NCI-H1048 (cell line): ENCODE results near the gene BACE2.
"Not testable (repeated sequence)": the region's sequence is repeated elsewhere in the genome, so short reads cannot be mapped to it uniquely, and the experiment has no call there.

ENCODE experiments used
- DNase-seq: peaks from one replicate; lab custom pipeline; 2025; lab: John Stamatoyannopoulos, UW

The BACE2 gene

GRCh38 chr21:41185802-41186201 is 17.8 kb downstream of the BACE2 start:
- no peak for DNase-seq

DNA sequence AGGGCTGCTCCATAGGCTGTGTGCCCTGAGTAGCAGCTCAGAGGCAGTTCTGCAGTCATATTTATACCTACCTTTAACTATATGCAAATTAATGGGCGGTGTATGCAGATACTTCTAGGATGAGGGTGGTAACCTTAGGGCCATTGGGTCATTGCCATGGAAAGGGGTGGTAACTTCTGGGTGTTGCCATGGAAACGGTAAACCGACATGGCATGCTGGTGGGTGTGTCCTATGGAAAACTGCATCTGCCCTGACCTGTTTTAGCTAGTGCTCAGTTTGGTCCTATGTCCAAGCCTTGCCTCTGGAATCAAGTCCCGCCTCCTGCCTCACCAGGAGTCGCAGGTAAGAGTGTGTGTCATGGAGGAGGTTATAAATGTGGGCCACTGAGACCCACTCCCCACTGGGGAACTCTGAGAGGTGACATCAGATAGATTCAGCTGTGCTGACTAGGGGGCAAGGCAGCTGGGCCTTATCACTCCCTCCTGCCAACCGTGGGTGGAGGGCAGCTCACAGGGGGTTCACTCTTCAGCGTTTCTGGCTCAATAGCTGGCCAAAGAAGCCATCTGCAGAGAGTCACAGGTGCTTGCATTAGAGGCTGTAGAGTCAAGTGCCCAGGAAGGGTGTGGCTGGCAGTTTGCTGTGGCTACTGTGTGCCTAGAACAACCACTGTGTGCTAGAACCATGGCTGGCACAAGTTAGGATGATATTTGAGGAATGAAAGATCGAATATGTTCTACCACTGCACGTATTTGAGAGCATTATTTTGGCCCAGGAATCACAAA is 19.0 kb downstream of the BACE2 start:
- DNase-seq, result peak; percentile 56

DNA sequence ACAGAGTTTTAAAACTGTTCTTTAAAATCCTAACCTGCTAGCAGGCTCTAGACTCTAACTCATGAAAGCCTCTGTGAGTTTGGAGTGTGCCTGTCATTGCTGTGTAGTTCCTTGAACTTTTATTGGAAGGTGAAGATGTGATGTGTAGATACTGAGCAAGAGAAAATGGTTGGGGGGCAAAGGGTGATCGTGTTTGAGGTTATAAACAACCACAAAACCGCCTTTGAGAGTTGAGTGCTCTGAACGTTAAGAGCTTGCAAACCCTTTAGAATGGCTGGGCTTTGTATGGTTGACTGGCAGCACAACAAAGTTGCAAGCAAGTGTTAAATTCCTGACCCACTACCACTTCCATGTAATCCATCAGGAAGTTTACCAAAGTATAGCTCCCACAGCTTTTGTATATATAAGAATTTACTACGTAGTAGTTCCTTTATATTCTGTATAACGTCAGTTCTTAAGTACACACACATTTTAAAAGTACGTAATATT is 19.6 kb downstream of the BACE2 start:
- no peak for DNase-seq

DNA sequence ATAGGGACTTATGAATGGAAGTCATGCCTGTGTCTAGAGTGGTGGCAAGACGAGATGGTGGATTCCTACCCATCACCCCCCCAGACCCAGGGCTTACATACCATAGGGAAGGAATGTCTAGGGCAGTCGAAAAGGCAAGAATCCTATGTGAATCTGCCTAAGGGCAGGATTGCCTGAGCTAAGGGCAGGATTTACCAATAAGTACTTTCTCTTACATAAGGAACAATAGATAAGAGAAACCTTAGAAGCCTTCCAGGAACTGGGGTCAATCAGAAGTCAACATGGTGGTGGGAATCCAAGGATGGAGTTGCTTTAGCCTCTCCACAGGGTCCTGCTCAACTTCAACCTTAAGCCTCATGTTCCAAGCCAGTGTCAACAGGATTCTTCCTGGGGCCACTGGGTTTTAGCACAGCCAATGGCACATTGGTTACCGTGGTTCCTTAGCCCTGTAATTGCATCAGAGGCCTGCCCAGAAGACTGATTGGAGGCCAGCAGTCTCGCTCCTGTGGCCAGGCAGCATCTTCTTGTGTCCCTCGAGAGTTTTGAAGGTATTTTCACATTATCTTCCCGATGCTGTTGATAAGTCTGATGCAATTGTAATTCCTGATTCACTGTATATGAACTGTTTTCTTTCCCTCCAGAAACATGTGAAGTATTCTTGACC is 20.7 kb downstream of the BACE2 start:
- DNase-seq, result no peak

- no peak for DNase-seq
Measured at GRCh38 chr21:41189150-41189745, 21.3 kb downstream of the BACE2 start.

DNA sequence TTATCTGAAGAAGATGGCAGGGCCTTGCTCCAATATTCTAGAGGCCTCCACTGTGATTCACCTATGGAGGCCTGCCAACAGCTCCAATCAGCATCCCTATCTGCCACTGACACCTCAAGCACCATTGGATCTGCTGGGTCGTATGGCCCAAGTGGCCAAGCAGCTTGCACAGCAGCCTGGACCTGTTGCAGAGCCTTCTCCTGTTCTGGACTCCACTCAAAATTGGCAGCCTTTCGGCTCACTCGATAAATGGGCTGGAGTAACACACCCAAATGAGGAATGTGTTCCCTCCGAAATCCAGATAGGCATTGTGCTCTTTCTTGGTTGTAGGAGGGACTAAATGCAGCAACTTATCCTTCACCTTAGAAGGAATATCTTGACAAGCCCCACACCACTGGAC is 24.6 kb downstream of the BACE2 start:
- not testable (repeated sequence) for DNase-seq

DNA sequence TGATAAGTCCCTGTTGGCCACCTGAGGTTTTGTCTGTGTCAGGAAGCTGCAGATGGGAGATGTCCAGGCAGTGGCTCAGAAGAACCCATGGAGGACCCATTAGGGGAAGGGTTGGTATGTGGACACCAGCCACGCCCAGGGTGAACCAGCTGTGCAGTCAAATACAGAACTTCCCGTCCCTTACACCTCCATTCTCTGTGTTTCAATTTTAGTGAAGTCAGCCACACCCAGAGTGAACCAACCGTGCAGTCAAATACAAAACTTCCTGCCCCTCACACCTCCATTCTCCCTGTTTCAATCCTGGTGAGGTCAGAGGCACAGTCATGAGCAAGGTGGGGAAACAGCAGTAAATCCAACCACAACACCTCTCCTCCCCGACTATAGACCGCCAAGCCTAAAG is 27.4 kb downstream of the BACE2 start:
- DNase-seq, result no peak

DNA sequence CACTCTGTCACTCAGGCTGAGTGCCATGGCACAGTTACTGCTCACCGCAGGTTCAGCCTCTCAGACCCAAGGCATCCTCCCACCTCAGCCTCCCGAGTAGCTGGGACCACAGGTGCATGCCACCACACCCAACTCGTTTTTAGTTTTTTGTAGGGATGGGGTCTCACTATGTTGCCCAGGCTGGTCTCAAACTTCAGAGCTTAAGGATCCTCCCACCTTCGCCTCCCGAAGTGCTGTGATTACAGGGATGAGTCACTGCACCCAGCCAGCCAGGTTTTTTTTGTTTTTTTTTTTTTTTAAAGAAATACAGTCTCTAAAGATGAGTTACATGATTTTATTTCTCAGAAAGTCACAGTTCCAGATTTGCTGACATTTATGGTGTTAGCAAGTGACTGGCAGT is 29.0 kb downstream of the BACE2 start:
- no peak for DNase-seq

DNA sequence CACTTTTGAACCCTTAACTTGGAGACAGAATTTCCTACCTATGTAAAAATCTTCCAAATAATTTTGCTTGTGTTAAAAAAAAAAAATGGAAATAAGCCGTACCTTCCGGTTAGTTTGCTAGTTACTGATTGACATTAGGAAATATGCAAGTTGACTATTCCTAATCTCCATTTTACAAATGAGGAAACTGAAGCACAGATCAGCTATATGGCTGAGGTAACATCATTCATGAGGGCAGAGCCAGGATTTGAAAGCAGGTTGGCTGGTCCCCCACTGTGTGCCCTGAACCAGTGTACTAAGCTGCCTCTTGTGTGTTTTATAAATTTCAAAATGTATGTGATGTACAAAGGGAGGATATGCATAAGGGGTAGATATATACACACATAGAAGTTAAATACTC is 29.6 kb downstream of the BACE2 start:
- DNase-seq, result no peak

DNA sequence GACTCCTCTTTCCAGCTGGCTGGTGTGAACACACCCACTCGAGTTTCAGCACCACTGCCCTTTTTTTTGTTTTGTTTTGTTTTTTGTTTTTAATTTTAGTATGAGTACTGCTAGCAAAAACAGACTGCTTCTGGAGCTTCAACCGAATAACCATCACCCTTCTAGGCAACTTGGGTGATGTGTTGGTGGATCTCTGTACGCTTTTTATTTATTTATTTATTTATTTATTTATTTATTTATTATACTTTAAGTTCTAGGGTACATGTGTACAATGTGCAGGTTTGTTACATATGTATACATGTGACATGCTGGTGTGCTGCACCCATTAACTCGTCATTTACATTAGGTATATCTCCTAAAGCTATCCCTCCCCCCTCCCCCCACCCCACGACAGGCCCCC is 30.7 kb downstream of the BACE2 start:
- DNase-seq, result not testable (repeated sequence)

GRCh38 chr21:41199123-41199522 is 31.2 kb downstream of the BACE2 start:
- no peak for DNase-seq

GRCh38 chr21:41199588-41199987 is 31.6 kb downstream of the BACE2 start:
- no peak for DNase-seq

DNA sequence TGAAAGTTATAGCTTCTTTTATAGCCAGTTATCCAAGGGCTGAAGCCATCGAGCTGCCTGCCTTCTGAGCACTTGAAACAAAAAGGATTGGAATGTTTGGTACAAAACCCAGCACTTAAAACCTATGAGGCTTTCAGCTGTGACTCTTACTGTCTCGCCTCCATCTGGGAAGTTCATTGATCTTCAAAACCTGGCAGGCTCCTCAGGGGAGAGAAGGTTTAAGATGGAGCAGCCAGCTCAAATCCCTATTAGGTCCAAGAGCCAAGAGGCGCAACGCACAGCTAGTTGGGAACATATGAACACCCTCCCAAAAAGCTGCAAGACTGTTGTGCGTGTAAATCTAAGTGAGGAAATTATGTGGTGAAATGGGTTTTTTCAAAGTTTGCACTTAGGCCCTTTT is 33.4 kb downstream of the BACE2 start:
- DNase-seq, result no peak

DNA sequence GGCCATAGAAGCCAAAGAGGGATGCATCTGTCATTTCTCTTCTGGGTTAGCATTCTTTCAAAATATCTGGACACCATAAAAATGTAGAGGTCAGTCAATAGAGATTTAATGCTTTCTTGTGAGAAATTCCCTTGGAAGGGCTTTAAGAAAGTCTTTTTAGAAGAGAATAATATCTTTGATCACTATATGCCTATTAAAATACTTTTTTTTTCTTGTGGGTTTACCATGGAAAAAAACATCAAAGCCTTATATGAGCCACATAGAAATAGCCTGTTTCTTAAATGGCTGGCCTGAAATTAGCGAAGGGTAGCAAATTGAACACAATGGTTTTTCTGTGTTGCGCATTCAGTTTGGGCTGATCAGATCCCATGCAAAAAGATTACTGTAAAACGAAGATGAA is 36.8 kb downstream of the BACE2 start:
- DNase-seq, result no peak

- DNase-seq, result no peak
Measured at GRCh38 chr21:41207401-41208375, 39.7 kb downstream of the BACE2 start.

DNA sequence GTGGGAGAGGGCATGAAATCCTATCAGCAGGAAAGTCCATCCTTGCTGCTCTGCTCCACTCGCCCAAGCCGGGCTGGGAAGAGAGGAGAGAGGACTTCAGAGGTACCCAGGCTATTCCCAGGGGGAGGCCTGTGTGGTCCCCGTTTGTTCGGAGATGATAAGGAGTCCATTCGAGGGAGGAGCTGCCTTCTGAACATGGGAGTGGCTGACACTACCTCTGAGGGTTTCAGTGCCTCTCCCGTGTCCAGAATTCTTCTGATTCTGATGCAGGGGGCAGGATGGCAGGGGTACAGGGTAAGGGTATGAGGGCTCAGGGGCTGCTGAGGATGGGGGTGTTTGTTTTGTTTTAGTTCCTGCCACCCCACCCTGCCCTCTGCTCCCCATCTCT is 40.4 kb downstream of the BACE2 start:
- no peak for DNase-seq

DNA sequence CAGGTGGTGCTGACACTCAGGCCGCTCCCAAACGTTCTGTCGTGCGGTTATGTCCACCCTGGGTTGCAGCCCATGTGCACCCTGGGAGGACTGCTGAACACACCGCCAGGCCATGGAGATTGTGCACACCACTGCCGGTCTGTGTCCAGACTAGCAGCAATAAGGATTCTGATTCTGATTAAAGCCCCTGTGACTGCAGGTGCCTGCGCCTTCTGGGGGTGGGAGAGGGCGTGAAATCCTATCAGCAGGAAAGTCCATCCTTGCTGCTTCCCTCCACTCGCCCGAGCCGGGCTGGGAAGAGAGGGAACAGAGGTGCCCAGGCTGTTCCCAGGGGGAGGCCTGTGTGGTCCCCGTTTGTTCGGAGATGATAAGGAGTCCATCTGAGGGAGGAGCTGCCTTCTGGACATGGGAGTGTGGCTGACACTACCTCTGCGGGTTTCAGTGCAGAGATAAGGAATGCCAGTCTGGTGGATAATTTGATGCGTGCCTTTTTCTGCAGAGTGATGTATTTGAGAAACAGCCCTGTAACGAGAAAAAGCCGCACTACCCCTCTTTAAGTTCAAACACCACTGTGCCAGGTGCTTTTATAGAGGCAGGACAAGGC is 41.2 kb downstream of the BACE2 start:
- DNase-seq, result no peak

GRCh38 chr21:41210426-41211059 is 42.6 kb downstream of the BACE2 start:
- no peak for DNase-seq

GRCh38 chr21:41211060-41211805 is 43.3 kb downstream of the BACE2 start:
- no peak for DNase-seq

- no peak for DNase-seq
Measured at GRCh38 chr21:41213021-41213420, 45.1 kb downstream of the BACE2 start.
